ENCODE measurements around the gene MAD2L1. TPM values are rescaled to one million over a fixed set of nuclear protein-coding genes. Genes with fewer than 3 reads are reported as not detected.

Gene MAD2L1
- total RNA-seq, 1 donor from 2014 or later: 5.8 TPM

- DNase-seq: no peak
Measured at GRCh38 chr4:120057416-120057815, 9.2 kb downstream of the MAD2L1 start.

GRCh38 chr4:120056246-120056645, 10.4 kb downstream of the MAD2L1 start:
- DNase-seq: peak; percentile 26

GRCh38 chr4:120055795-120056194, 10.9 kb downstream of the MAD2L1 start:
- no peak for DNase-seq

- no peak for DNase-seq
Measured at GRCh38 chr4:120055162-120055561, 11.5 kb downstream of the MAD2L1 start.

- no peak for DNase-seq
Measured at GRCh38 chr4:120053911-120054310, 12.7 kb downstream of the MAD2L1 start.

GRCh38 chr4:120052856-120053255, 13.8 kb downstream of the MAD2L1 start:
- DNase-seq: peak; percentile 70

GRCh38 chr4:120051253-120051652, 15.4 kb downstream of the MAD2L1 start:
- no peak for DNase-seq

- peak; percentile 92 for DNase-seq
Measured at GRCh38 chr4:120049732-120050494, 16.7 kb downstream of the MAD2L1 start.

- DNase-seq: no peak
Measured at GRCh38 chr4:120043828-120044227, 22.8 kb downstream of the MAD2L1 start.

- no peak for DNase-seq
Measured at GRCh38 chr4:120037411-120037810, 29.2 kb downstream of the MAD2L1 start.

GRCh38 chr4:120034913-120035312, 31.7 kb downstream of the MAD2L1 start:
- DNase-seq: no peak

GRCh38 chr4:120026853-120027252, 39.8 kb downstream of the MAD2L1 start:
- DNase-seq: no peak

GRCh38 chr4:120025516-120025915, 41.1 kb downstream of the MAD2L1 start:
- DNase-seq: no peak

- DNase-seq: no peak
Measured at GRCh38 chr4:120018786-120019185, 47.9 kb downstream of the MAD2L1 start.

- no peak for DNase-seq
Measured at GRCh38 chr4:120017939-120018692, 48.5 kb downstream of the MAD2L1 start.

- no peak for DNase-seq
Measured at GRCh38 chr4:120011725-120012124, 54.9 kb downstream of the MAD2L1 start.

- DNase-seq: peak; percentile 5
Measured at GRCh38 chr4:120010646-120011045, 56.0 kb downstream of the MAD2L1 start.

GRCh38 chr4:120009731-120010130, 56.9 kb downstream of the MAD2L1 start:
- no peak for DNase-seq

GRCh38 chr4:120008957-120009356, 57.7 kb downstream of the MAD2L1 start:
- no peak for DNase-seq

- peak; percentile 15 for DNase-seq
Measured at GRCh38 chr4:120007896-120008436, 58.7 kb downstream of the MAD2L1 start.

GRCh38 chr4:120007191-120007871, 59.3 kb downstream of the MAD2L1 start:
- peak; percentile 83 for DNase-seq

Measured in tongue (tissue), 2 donors.